HepG2 (cell line): Measurements from ENCODE around the gene SLC35D2. TPM values are rescaled to one million over a fixed set of nuclear protein-coding genes. Genes with fewer than 3 reads are reported as not detected.
A peak's percentile ranks its signal among the peaks of the same experiment; 100 is the strongest.

Experiments
- HMGXB4 ChIP-seq, 2 experiments: sonication (generic) in 1 of 2; formaldehyde crosslinking in 1 of 2; IDR thresholded peaks; 2 replicates each; pipeline versions ENCODE4 v1.4.0 to v1.6.1; 2018 to 2020; ENCODE audit warnings: missing genetic modification reagents in 2 of 2, borderline replicate concordance in 1 of 2, low read depth in 1 of 2, mild to moderate bottlenecking in 1 of 2, missing biosample characterization in 1 of 2
- KAT7 ChIP-seq: IDR thresholded peaks from 2 replicates; pipeline ENCODE4 v1.6.1; 2018; ENCODE audit warnings: borderline replicate concordance, missing compliant biosample characterization
- MAX ChIP-seq: IDR thresholded peaks from 2 replicates; pipeline ENCODE4 v1.6.1; 2012; ENCODE audit warnings: inconsistent platforms
- MEF2D ChIP-seq: sonication (generic); formaldehyde crosslinking; IDR thresholded peaks from 2 replicates; pipeline ENCODE4 v1.5.1; 2020; ENCODE audit warnings: mild to moderate bottlenecking, missing genetic modification reagents
- NR2F2 ChIP-seq: IDR thresholded peaks from 2 replicates; pipeline ENCODE4 v1.6.1; 2012; ENCODE audit warnings: low read depth, inconsistent platforms, borderline replicate concordance
- RFX1 ChIP-seq: fragments of 450-650 bp; IDR thresholded peaks from 2 replicates; pipeline ENCODE4 v1.6.1; 2017
- TAF15 ChIP-seq: fragments of 200-400 bp; formaldehyde crosslinking; IDR thresholded peaks from one replicate; pipeline ENCODE4 v1.6.1; 2018; ENCODE audit warnings: mild to moderate bottlenecking, low read depth, low read length; ENCODE audit not compliant: poor library complexity, severe bottlenecking
- THAP7 ChIP-seq: sonication (generic); formaldehyde crosslinking; IDR thresholded peaks from 2 replicates; pipeline ENCODE4 v1.8.1; 2023; ENCODE audit warnings: mild to moderate bottlenecking, missing genetic modification reagents
- ZNF318 ChIP-seq: sonication (generic); formaldehyde crosslinking; IDR thresholded peaks from 2 replicates; pipeline ENCODE4 v1.4.0; 2020; ENCODE audit warnings: mild to moderate bottlenecking, missing genetic modification reagents
- ZNF770 ChIP-seq: sonication (generic); formaldehyde crosslinking; IDR thresholded peaks from 2 replicates; pipeline ENCODE4 v1.5.0; 2020; ENCODE audit warnings: mild to moderate bottlenecking, missing genetic modification reagents
- polyA plus RNA-seq, 8 experiments: library from polyadenylated mRNA; depleted of rRNA in 3 of 8; stranded (reverse) in 7 of 8; unstranded in 1 of 8; fragments of >200 nt; fragmentation: Illumina TruSeq in 4 of 8; extraction: Trizol in 4 of 8; gene quantifications; 2 replicates each; pipeline versions ENCODE4 v1.2.1 to v1.2.3, GENCODE V29; 2011 to 2016; ENCODE audit warnings: low read depth in 4 of 8, missing spikeins in 1 of 8, mixed read lengths in 1 of 8; ENCODE audit not compliant: insufficient read depth in 1 of 8
- total RNA-seq, 5 experiments: library from RNA; depleted of rRNA; stranded (reverse); fragments of >200 nt; fragmentation: Illumina TruSeq; extraction: Trizol; gene quantifications; 2 replicates each; pipeline ENCODE4 v1.2.3, GENCODE V29; 2016; ENCODE audit warnings: low read depth in 1 of 5

SLC35D2 gene
- total and polyA plus RNA-seq, 2 of the 13 experiments (the other 11 are each of a cell fraction or from before 2014, with no cell fraction given): 96.2 to 103 TPM

- TF ChIP-seq MEF2D (CRISPR knock-in tag) (0 out of 2 replicates have a peak, but pooled peaks have one; percentile 27), KAT7 (CRISPR knock-in tag) (no peak), MAX (peak; percentile 37), TAF15 (no peak), ZNF318 (CRISPR knock-in tag) (0 out of 2 replicates have a peak, but pooled peaks have one; percentile 15), RFX1 (no peak), HMGXB4 (CRISPR knock-in tag; IDR thresholded peaks at IDR 0.05; ENCODE audit: borderline replicate concordance in 1 of 2, low read depth in 1 of 2) (peak; percentile 34 to 78; a peak in 2 of 4 replicates), NR2F2 (no peak), THAP7 (CRISPR knock-in tag) (peak; percentile 59; the same call in 1 of the 2 replicates), ZNF770 (peak; percentile 80)
Observed at GRCh38 chr9:96418920-96419690, 35.6 kb upstream of the SLC35D2 start (continued).
